DMS53 (cell line): Measurements from ENCODE around the gene TRMT44.

Experiments
- DNase-seq: peaks from one replicate; lab custom pipeline; 2025; lab: John Stamatoyannopoulos, UW

Gene TRMT44

GRCh38 chr4:8434251-8435073 is 6.1 kb upstream of the TRMT44 start:
- DNase-seq, result no peak

DNA sequence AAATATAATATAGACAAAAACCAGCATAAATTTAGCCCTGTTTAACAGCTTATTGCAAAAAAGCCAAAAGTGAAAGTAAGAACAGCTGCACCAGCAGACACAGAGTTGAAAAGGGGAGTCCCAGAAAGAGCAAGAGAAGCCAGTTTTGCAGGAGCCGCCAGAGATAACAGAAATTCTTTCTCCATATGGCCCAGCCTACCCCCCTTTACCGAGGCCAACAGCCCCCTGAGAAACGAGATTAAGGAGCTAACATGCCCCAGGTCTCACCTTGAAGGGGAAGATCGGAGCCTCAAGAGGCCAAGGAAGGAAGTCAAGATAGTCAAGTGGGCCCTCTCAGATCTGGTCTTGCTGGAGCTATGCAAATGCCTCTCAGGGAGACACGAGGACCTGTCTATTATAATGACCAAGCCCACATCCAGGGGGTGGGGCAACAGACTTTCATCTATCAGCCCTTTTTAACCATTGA is 4.9 kb upstream of the TRMT44 start:
- DNase-seq, result no peak

- DNase-seq, result no peak
Measured at GRCh38 chr4:8437281-8437680, 3.3 kb upstream of the TRMT44 start.

DNA sequence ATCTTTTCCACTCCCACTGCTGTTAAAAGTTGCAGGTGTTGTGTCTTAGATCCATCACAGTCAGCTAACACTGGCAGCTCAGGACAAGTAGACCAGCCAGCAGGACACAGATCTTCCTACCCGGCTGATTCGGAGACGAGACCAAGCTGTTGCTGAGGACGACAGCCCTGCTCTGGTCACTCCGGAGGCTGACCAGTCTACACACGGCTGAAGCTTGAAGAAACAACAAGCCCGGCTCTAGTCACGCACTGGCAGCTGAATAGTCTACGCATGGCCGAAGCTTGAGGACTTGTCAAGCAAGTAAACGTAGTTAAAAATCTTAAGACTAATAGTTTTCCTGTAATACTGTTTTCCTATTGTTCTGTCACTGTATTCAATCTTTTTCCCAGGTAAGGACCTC is 1.8 kb upstream of the TRMT44 start:
- DNase-seq, result peak; percentile 59

DNA sequence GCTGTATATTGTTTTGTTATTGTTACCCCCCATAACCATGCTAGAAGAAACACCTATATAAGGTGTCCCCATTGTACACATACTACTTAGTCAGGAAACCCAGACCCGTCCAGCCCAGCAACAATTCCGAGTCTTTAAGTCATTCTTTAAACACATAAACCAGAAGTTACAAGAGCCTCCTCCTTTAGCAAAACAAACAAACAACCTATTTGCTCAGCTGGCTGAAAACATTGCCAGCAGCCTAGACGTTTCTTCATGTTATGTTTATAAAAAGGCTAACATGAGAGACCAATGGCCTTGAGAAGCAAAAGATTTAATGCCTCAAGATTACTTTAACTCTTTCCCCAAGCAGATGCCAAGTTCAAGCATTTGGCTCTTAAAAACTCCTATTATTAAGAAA is 1.4 kb upstream of the TRMT44 start:
- peak; percentile 69 for DNase-seq

DNA sequence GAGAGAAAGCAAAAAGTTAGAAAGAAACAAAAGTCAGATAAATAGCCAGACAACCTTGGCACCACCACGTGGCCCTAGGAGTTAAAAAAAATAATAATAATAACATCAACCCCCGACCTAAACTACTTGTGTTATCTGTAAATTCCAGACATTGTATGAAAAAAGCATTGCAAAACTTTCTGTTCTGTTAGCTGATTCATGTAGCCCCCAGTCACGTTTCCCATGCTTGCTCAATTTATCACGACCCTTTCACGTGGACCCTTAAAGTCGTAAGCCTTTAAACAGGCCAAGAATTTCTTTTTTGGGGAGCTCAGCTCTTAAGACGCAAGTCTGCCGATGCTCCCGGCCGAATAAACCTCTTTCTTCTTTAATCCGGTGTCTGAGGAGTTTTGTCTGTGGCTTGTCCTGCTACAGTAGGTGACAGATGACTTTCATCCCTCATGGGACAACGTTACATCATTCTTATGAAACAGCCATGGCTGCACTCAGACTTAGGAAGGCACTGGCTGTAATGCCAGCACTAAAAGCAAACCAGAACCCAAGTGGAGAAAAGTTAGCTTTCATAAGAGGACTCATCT is 574 bp upstream of the TRMT44 start:
- DNase-seq, result peak; percentile 80

- peak; percentile 36 for DNase-seq
Measured at GRCh38 chr4:8441499-8442091, 1.0 kb downstream of the TRMT44 start.

GRCh38 chr4:8442596-8443358 is 2.2 kb downstream of the TRMT44 start:
- DNase-seq, result no peak

DNA sequence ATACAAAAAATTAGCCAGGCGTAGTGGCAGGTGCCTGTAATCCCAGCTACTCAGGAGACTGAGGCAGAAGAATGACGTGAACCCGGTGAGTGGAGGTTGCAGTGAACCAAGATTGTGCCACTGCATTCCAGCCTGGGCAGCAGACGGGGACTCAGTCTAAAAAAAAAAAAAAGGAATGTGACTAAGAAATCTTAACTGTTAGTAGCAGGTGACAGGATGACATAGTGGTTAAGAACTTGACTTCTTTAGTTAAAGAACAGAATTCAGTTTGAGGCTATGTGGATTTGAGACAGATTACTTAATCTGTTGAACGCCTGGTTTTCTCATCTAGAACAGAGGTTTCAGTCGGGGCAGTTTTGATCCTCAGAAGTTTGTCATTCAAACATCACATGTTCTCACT is 3.2 kb downstream of the TRMT44 start:
- no peak for DNase-seq

DNA sequence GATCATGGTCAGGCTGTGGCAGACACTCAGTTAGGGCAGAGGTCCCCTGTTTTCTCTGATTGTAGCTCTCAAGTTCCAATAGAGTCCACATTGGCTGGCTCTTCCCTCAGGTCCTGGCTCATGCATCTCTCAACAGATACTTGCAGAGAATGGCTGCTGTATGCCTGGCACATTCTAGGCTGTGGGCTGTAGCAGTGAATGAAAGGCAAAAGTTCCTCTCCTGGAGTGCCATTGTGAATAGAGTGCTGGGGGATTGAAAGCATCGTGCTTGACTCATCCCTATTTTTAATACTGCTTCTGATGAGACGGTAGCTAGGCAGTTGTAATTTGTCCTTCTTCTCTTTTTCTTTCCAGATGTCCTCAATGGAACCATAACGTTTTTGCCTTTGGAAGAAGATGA is 5.5 kb downstream of the TRMT44 start:
- DNase-seq, result no peak

DNA sequence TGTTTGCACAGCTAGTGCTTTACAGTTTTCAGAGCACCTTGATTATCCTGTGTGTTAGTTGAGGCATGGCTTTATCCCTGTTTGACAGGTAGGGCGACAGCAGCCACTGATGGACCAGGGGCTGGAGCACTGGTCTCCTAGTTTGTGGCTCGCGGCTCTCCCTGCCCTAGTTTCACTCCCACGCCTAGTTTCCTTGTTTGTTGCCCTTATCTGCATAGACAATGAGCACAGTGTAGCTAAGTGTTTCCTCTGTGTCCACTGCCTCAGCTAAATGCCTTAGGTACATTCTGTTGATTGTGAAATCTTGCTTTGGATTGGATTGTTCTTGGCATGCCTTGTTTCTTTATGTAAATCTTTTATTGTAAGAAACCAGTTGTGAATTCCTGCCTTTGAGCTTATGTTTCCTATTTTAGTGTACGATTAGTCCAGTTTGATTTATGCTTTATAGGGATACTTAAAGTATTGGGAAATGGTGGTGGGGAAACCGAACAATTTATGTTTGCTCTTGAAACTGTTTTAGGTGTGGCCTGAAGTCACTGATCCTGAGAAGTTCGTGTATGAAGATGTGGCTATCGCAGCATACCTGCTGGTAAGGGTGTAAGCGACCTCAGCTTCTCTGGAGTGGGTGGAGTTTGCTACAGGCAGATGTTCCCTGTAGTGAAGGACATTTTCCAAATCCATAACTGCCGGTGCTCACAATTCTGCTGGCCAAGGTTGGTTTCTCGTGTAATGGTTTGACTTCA is 11.0 kb downstream of the TRMT44 start:
- DNase-seq, result no peak

DNA sequence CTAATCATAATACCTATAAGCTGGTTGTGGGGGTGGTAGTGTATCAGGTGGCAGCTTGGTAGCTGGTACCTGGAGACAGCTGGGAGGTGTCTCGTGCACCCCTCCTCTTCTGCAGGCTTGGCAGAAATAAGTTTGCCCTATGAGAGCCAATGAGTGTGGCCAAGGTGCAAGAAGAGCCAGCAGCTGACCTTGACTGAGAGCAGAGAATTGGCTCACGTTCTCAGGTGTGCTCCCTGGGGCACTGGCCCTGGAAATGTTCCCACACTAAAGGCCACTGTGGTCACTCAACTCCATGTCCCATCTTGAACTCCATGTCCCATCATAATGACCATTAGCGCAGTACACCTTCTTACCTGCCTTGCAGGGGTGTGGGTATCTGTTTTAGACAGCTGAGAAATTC is 13.4 kb downstream of the TRMT44 start:
- DNase-seq, result no peak

DNA sequence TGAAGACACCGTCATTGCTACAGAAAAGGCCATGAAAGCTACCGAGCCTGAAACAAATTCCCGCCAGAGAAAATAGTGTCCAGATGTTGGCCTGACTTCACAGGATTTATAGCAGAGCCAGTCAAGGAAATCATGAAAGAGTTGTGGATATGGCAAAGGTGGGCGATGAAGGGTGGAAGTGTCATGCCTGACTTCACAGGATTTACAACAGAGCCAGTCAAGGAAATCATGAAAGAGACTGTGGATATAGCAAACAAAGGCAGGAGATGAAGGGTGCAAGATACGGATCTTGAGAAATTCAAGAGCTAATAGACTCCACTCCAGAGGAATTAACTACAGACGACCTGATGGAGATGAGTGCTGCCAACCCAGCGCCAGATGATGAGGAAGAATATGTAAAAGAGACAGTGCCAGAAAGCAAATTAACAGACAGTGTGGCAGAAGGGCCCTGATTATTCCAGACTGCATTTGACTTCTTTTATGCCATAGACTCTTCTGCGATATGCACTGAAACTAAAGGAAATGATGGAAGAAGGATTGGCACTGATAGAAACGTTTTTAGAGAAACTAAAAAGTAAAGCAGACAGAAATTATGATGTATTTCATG is 17.2 kb downstream of the TRMT44 start:
- DNase-seq, result no peak

DNA sequence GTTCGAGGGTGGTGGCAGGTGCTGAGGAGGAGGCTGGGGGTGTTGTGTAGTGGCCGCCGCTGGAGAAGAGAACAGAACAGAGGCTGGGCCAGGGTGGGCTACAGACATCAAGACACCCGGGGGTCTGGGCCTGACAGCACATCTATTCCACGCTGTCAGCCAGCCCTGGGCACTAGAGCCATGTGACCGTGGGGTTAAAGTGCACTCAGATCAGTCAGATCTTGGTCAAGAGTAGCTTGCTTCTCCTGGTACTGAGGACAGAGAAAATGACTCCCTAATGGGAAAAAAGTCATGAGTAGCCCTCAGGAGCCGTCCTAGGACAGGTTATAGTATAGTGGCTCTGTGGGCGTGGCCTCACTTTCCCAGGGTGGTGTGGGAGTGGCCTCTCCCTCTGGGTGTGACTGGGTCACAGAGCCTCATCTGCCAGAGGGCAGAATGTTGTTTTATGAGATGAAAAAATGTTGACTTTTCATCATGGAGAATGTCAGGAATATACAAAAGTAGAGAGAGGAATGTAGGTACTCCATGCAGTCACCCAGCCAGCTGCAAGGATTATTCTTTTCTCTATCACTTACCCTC is 19.4 kb downstream of the TRMT44 start:
- peak; percentile 31 for DNase-seq

DNA sequence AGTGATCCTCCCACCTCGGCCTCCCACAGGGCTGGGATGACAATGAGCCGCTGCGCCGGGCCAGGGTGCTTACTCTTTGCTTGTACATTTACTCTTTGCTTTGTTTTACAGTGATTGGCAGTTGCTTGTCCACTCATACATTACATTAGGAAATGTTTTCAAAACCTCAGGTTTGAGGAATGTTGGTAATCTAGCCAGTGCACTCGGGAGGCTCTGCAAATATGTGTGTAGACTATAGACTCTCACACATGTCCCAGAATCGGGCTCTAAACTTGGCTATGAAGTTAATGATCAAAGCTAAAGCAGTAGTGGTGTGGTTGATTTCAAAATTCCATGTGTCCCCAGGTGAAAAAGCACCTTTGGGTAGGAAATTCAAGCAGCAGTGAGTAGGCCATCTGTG is 20.5 kb downstream of the TRMT44 start:
- no peak for DNase-seq

DNA sequence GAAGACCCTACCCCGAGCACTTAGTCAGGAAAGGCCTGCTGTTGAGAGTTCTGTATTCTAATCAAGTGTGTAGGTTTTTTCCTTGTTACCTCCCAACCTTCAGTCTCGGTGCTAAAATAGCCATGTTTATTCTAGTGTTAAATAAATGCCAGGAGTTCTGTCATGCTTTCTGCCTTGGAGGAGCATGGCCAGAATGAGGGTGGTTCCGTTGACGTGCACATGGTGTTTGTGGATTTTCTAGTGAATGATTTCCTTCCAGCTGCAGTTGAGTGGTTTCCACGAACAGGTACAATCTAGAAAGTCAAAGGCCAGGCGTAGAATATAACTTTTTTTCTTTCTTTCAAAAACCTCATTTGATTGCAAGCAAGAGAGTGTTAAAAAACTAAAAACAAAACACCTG is 21.0 kb downstream of the TRMT44 start:
- DNase-seq, result no peak

DNA sequence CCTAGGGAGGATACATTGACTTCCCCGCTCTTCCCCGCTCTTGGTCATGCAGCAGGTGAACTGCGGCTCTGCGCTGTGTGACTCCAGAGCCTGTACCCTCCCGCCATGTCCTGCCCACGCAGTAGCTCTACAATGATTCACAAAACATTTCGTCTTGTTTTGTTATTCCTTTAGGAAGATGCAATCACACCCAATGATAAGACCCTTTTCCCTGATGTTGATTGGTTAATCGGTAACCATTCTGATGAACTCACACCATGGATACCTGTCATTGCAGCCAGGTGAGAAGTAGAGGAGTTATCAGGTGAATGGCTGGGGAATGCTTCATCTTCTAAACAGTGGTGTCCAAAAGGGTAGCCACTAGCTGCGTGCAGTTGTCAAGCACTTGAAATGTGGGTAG is 23.2 kb downstream of the TRMT44 start:
- no peak for DNase-seq

GRCh38 chr4:8464381-8464780 is 23.8 kb downstream of the TRMT44 start:
- DNase-seq, result no peak

DNA sequence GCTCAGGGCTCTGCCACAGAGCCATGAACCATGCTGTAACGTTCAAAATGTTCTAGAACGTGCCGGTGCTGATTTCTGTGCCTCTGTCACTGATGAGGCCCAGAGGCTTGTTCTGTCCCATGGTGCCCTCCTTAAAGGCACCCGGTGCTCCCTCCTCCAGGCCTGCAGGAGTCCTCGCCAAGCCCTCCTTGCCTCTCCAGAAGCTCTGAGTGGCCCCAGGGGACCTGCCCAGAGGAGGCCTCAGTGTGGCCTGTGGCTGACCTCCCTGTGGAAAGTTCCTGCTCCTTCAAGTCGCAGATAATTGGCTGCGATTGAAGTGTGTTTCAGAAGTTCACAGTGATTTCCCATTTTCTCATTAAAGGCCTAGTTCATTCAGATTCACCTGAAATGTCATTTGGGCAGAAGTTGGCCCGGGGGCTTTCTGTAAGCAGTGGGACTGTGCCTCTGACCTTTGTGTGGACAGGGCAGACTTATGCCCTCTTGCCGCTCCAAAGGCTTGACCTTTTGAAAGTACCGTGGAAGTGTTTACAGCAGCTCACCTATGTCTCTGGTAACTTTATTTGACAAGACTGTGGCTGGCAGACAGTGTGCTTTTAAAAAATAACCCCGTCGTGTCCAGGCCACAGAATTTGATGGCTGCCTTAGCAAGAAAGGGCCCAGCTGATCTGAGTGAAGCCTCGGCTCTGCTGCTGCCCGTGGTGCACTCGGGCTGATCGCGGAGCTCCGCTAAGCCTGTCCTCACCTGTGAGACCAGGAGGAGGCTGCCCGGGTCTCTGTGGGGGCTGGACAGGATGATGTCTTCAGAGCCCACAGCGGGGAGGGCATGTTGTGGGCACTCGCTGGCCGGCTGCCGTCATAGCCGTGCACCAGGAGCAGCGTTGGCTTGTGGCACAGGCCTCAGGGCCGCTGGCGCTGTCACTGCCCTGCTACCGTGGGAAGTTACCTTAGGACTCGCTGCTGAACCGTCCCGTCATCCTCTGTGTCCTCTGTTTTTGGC is 25.3 kb downstream of the TRMT44 start:
- DNase-seq, result no peak

GRCh38 chr4:8467016-8467415 is 26.4 kb downstream of the TRMT44 start:
- no peak for DNase-seq
